Trophoblast cell (in vitro differentiated cells and primary cell): ENCODE data around the gene NEK1.

Experiments
- DNase-seq, 2 donors: peaks; one replicate each; pipeline ENCODE4 v3.0.0-alpha.2; 2016
- H2AFZ ChIP-seq: 2 replicates; pipeline ENCODE4 v1.6.1; 2013; ENCODE audit warnings: low read length, moderate library complexity, mild to moderate bottlenecking; ENCODE audit not compliant: insufficient read depth, poor library complexity
- H2AK5ac ChIP-seq: 2 replicates; pipeline ENCODE4 v1.6.1; 2013; ENCODE audit warnings: mild to moderate bottlenecking, low read length
- H2BK120ac ChIP-seq: 2 replicates; pipeline ENCODE4 v1.6.1; 2013; ENCODE audit warnings: low read length, mild to moderate bottlenecking, moderate library complexity; ENCODE audit not compliant: insufficient read depth, poor library complexity
- H2BK12ac ChIP-seq: 2 replicates; pipeline ENCODE4 v1.6.1; 2013; ENCODE audit warnings: mild to moderate bottlenecking, low read length, moderate library complexity
- H2BK5ac ChIP-seq: 2 replicates; pipeline ENCODE4 v1.6.1; 2013; ENCODE audit warnings: low read length, low read depth, moderate library complexity, mild to moderate bottlenecking; ENCODE audit not compliant: poor library complexity
- H3K14ac ChIP-seq: 2 replicates; pipeline ENCODE4 v1.6.1; 2013; ENCODE audit warnings: mild to moderate bottlenecking, low read length
- H3K18ac ChIP-seq: 2 replicates; pipeline ENCODE4 v1.6.1; 2013; ENCODE audit warnings: mild to moderate bottlenecking, low read length
- H3K23ac ChIP-seq: 2 replicates; pipeline ENCODE4 v1.6.1; 2013; ENCODE audit warnings: low read length
- H3K27ac ChIP-seq: 2 replicates; pipeline ENCODE4 v1.5.1; 2013; ENCODE audit warnings: low read depth, mild to moderate bottlenecking, inconsistent platforms, low read length, moderate library complexity
- H3K27me3 ChIP-seq: 2 replicates; pipeline ENCODE4 v1.6.1; 2013; ENCODE audit warnings: inconsistent platforms, mild to moderate bottlenecking, low read length, moderate library complexity; ENCODE audit not compliant: insufficient read depth
- H3K36me3 ChIP-seq, 2 experiments: 1 replicate in 1 of 2; 2 replicates in 1 of 2; pipeline ENCODE4 v1.6.1; 2013; ENCODE audit warnings: low read length in 2 of 2, mild to moderate bottlenecking in 2 of 2, moderate library complexity in 1 of 2; ENCODE audit not compliant: insufficient read depth in 2 of 2, control insufficient read depth in 1 of 2
- H3K4ac ChIP-seq: 2 replicates; pipeline ENCODE4 v1.6.1; 2013; ENCODE audit warnings: low read depth, mild to moderate bottlenecking, low read length, moderate library complexity
- H3K4me1 ChIP-seq, 2 experiments: 1 replicate in 1 of 2; 2 replicates in 1 of 2; pipeline ENCODE4 v1.6.1; 2013; ENCODE audit warnings: low read length in 2 of 2, mild to moderate bottlenecking in 2 of 2, moderate library complexity in 1 of 2; ENCODE audit not compliant: insufficient read depth in 2 of 2, control insufficient read depth in 1 of 2
- H3K4me2 ChIP-seq: 2 replicates; pipeline ENCODE4 v1.6.1; 2013; ENCODE audit warnings: inconsistent platforms, mild to moderate bottlenecking, low read length, moderate library complexity
- H3K4me3 ChIP-seq: 2 replicates; pipeline ENCODE4 v1.5.1; 2013; ENCODE audit warnings: mild to moderate bottlenecking, low read depth, low read length, inconsistent platforms
- H3K79me1 ChIP-seq: one replicate; pipeline ENCODE4 v1.6.1; 2013; ENCODE audit warnings: low read length
- H3K79me2 ChIP-seq: 2 replicates; pipeline ENCODE4 v1.6.1; 2013; ENCODE audit warnings: low read length, mild to moderate bottlenecking; ENCODE audit not compliant: control insufficient read depth, insufficient read depth, poor library complexity
- H3K9ac ChIP-seq: 2 replicates; pipeline ENCODE4 v1.6.1; 2013; ENCODE audit warnings: mild to moderate bottlenecking, low read length
- H3K9me3 ChIP-seq: 2 replicates; pipeline ENCODE4 v1.6.1; 2013; ENCODE audit warnings: low read depth, mild to moderate bottlenecking, control low read depth, inconsistent platforms, low read length; ENCODE audit not compliant: insufficient read depth
- H4K12ac ChIP-seq: 2 replicates; pipeline ENCODE4 v1.6.1; 2013; ENCODE audit warnings: low read depth, mild to moderate bottlenecking, low read length, moderate library complexity
- H4K8ac ChIP-seq: 2 replicates; pipeline ENCODE4 v1.6.1; 2013; ENCODE audit warnings: low read depth, mild to moderate bottlenecking, low read length, moderate library complexity
- H4K91ac ChIP-seq: one replicate; pipeline ENCODE4 v1.6.1; 2013; ENCODE audit warnings: low read depth, mild to moderate bottlenecking, low read length, moderate library complexity
- WGBS: extraction: QIAGEN DNeasy Blood & Tissue Kit; methylation state at CpG from one replicate; pipeline ENCODE4 v1.1.7; 2013; ENCODE audit warnings: missing lambda C conversion rate; ENCODE audit not compliant: insufficient read length, insufficient coverage; ENCODE audit errors: extremely low coverage; 5-methylcytosine and 5-hydroxymethylcytosine counted together

NEK1 gene

DNA sequence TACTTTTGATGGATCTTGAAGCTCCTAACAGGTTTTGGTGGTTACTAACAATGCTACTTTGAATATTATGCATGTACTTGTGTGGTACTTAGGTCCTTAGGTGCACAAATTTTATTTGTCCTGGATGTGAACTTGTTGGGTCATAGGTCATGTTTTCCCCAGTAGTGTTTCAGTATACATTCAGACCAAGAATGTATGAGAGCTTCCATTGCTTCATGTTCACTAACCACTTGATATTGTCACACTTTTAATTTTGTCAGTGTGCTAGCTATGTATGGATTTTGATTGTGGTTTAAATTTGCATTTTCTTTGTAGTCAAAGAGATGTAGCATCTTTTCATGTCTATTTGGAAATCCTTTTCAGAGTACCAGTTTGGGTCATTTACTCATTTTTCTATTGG is 40.2 kb upstream of the NEK1 start:
- Histone ChIP-seq H3K4ac (no peak overlapping the region), H3K36me3 (peaks cover 0 to 4% of the 10 kb centered on the region in 2 experiments), H3K18ac (no peak overlapping the region), H3K79me1 (no peaks in the 10 kb centered on the region), H2BK12ac (no peak overlapping the region), H2BK5ac (no peak overlapping the region), H3K4me2 (no peak overlapping the region), H4K91ac (no peak overlapping the region), H3K4me3 (no peak overlapping the region), H3K27me3 (no peaks in the 10 kb centered on the region), H3K79me2 (no peaks in the 10 kb centered on the region), H3K23ac (no peak overlapping the region), H3K9me3 (no peaks in the 10 kb centered on the region), H2AK5ac (no peak overlapping the region), H2AFZ (no peak overlapping the region), H3K4me1 (no peaks in the 10 kb centered on the region), H2BK120ac (no peak overlapping the region), H4K8ac (no peak overlapping the region), H3K27ac (no peak overlapping the region), H3K14ac (no peak overlapping the region), H4K12ac (no peak overlapping the region), H3K9ac (no peak overlapping the region)
- DNase-seq = no peak

DNA sequence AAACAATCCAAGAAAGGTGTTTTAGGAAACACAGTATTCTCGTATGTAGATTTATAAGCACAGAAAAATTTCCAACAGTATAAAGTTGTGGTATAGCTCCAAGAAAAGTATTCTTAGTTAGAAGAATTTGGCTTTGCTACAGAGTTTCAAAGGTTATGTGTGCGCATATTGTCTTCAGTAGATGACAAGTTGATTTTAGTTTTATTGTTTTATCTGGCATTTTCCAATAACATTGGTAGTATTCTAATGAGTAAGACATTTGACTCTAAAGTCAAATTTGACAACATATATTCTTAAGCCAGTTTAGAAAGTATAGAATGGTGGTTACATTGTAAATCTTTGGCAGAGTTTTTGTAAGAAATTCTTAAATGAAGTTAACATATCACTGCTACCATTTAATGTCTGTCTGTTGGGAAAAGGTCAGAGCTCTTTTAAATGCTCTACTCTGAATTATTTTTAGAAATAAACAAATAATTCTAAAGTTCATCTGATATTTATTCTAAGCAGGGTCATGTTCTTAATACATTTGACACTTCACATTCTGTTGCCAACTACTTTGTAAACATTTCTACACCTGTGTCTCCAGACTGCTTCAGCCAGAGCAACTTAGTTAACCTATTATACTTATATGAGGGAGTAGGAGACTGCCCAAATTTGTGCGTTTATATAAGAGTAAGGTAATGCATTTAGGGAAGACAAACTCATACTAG is 38.0 kb upstream of the NEK1 start:
- H3K9ac ChIP-seq = no peak overlapping the region
- no peaks in the 10 kb centered on the region for H3K4me1 ChIP-seq
- no peak overlapping the region for H3K23ac ChIP-seq
- H2BK120ac ChIP-seq = no peak overlapping the region
- no peak overlapping the region for H3K27ac ChIP-seq
- H3K36me3 ChIP-seq = peaks cover 0 to 3% of the 10 kb centered on the region in 2 experiments
- no peak overlapping the region for H3K14ac ChIP-seq
- no peak overlapping the region for H3K4me2 ChIP-seq
- no peak overlapping the region for H2AFZ ChIP-seq
- H2BK5ac ChIP-seq = no peak overlapping the region
- no peaks in the 10 kb centered on the region for H3K9me3 ChIP-seq
- H3K79me1 ChIP-seq = no peaks in the 10 kb centered on the region
- H3K18ac ChIP-seq = no peak overlapping the region
- no peak overlapping the region for H2BK12ac ChIP-seq
- DNase-seq = no peak
- WGBS = no CpG with 5 or more reads among the region's 3 CpGs
- H3K4me3 ChIP-seq = no peak overlapping the region
- H3K79me2 ChIP-seq = no peaks in the 10 kb centered on the region
- no peak overlapping the region for H4K8ac ChIP-seq
- no peaks in the 10 kb centered on the region for H3K27me3 ChIP-seq
- no peak overlapping the region for H3K4ac ChIP-seq
- no peak overlapping the region for H2AK5ac ChIP-seq
- no peak overlapping the region for H4K91ac ChIP-seq
- no peak overlapping the region for H4K12ac ChIP-seq

DNA sequence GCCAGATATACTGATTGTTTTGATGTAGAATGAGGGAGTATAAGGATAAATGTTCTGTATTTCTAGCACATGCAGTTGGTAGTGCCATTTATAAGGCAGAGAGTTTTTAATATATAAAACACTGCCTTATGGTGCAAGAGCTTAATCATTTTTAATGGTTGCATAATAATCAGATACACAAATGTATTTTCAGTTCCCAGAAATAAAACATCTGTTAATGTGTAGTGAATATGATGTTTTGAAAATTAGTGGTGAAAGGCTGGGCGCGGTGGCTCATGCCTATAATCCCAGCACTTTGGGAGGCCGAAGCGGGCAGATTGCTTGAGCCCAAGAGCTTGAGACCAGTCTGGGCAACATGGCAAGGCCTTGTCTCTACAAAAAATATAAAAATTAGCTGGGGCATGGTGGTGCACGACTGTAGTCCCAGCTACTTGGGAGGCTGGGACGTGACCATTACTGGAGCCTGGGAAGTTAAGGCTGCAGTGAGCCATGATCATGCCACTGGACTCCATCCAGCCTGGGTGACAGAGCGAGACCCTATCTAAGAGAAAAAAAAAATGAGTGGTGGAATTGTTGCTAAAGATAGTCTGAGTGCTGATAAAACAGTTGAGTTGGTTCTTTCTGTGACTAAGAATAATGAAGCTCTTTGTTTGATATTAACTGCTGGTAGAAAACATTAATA is 37.3 kb upstream of the NEK1 start:
- H4K91ac ChIP-seq = no peak overlapping the region
- no peak overlapping the region for H4K12ac ChIP-seq
- H3K9ac ChIP-seq = no peak overlapping the region
- H2AK5ac ChIP-seq = no peak overlapping the region
- no peaks in the 10 kb centered on the region for H3K27me3 ChIP-seq
- no peak overlapping the region for H3K27ac ChIP-seq
- no peak overlapping the region for H2BK120ac ChIP-seq
- H3K14ac ChIP-seq = no peak overlapping the region
- no peaks in the 10 kb centered on the region for H3K4me1 ChIP-seq
- H3K79me2 ChIP-seq = no peaks in the 10 kb centered on the region
- no peak overlapping the region for H2BK12ac ChIP-seq
- H3K4me2 ChIP-seq = no peak overlapping the region
- H3K36me3 ChIP-seq = peaks cover 0 to 2% of the 10 kb centered on the region in 2 experiments
- no peaks in the 10 kb centered on the region for H3K79me1 ChIP-seq
- H3K9me3 ChIP-seq = no peaks in the 10 kb centered on the region
- DNase-seq = no peak
- H3K23ac ChIP-seq = no peak overlapping the region
- H3K4me3 ChIP-seq = no peak overlapping the region
- no peak overlapping the region for H2AFZ ChIP-seq
- H2BK5ac ChIP-seq = no peak overlapping the region
- WGBS = no CpG with 5 or more reads among the region's 7 CpGs
- peak overlapping the region; percentile 54 for H4K8ac ChIP-seq
- no peak overlapping the region for H3K4ac ChIP-seq
- no peak overlapping the region for H3K18ac ChIP-seq

DNA sequence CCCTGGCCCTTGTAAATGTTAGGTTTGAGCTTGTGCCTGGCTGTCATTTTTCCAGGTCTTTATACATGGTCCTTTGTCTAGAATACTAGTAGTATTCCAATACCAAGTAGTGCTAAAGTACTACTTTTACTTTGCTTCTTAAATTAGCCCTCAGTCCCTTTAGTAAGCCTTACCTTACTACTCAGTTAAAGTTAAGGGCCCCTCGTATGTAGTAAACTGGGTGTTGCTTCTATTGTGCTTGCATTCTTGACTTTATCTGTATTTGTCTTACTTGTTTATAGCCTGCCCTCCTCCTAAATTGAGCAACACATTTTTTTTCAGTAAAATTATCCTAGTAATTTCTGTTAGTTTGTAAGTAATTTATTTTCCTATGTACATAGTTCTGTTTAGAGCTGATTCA is 33.2 kb upstream of the NEK1 start:
- Histone ChIP-seq H2BK12ac (no peak overlapping the region), H3K27ac (no peak overlapping the region), H3K14ac (no peak overlapping the region), H2BK5ac (no peak overlapping the region), H2BK120ac (no peak overlapping the region), H3K27me3 (no peaks in the 10 kb centered on the region), H4K8ac (no peak overlapping the region), H3K23ac (no peak overlapping the region), H3K4ac (no peak overlapping the region), H3K79me1 (no peaks in the 10 kb centered on the region), H2AK5ac (no peak overlapping the region), H3K18ac (no peak overlapping the region), H3K9ac (no peak overlapping the region), H3K4me3 (no peak overlapping the region), H3K36me3 (peaks cover 3 to 7% of the 10 kb centered on the region in 2 experiments), H3K79me2 (no peaks in the 10 kb centered on the region), H4K91ac (no peak overlapping the region), H3K9me3 (no peaks in the 10 kb centered on the region), H2AFZ (no peak overlapping the region), H4K12ac (no peak overlapping the region), H3K4me1 (no peaks in the 10 kb centered on the region), H3K4me2 (no peak overlapping the region)
- no peak for DNase-seq
- WGBS = no CpG with 5 or more reads among the region's 1 CpG
